Endodermal cell (in vitro differentiated cells): Measurements from ENCODE around the gene REN. TPM values are rescaled to one million over a fixed set of nuclear protein-coding genes. Genes with fewer than 3 reads are reported as not detected.

Experiments used
- DNase-seq: peaks from one replicate; pipeline ENCODE4 v3.0.0-alpha.2; 2017
- H3K27ac ChIP-seq: 2 replicates; pipeline ENCODE4 v1.5.1; 2013; ENCODE audit warnings: mild to moderate bottlenecking, low read depth, low read length, moderate library complexity
- H3K27me3 ChIP-seq: 2 replicates; pipeline ENCODE4 v1.6.1; 2013; ENCODE audit warnings: mild to moderate bottlenecking, low read length, moderate library complexity; ENCODE audit not compliant: insufficient read depth, control insufficient read depth, poor library complexity, severe bottlenecking
- H3K36me3 ChIP-seq: 2 replicates; pipeline ENCODE4 v1.7.0; 2013; ENCODE audit warnings: mild to moderate bottlenecking, low read length, moderate library complexity; ENCODE audit not compliant: control insufficient read depth, insufficient read depth
- H3K4me1 ChIP-seq: one replicate; pipeline ENCODE4 v1.7.0; 2013; ENCODE audit warnings: low read length; ENCODE audit not compliant: control insufficient read depth, insufficient read depth
- H3K4me3 ChIP-seq: 2 replicates; pipeline ENCODE4 v1.5.1; 2013; ENCODE audit warnings: mild to moderate bottlenecking, low read length, moderate library complexity
- H3K9ac ChIP-seq: 2 replicates; pipeline ENCODE4 v1.6.1; 2013; ENCODE audit warnings: mild to moderate bottlenecking, low read length, moderate library complexity; ENCODE audit not compliant: poor library complexity, severe bottlenecking; ENCODE audit errors: extremely low read depth
- H3K9me3 ChIP-seq: 2 replicates; pipeline ENCODE4 v1.6.1; 2013; ENCODE audit warnings: mild to moderate bottlenecking, low read length, moderate library complexity; ENCODE audit not compliant: control insufficient read depth
- H3K27ac Mint-ChIP-seq: 2 replicates; pipeline ENCODE4 v1.8.0; 2020; ENCODE audit warnings: mixed read lengths
- H3K27me3 Mint-ChIP-seq: 2 replicates; pipeline ENCODE4 v1.8.0; 2021; ENCODE audit warnings: mild to moderate bottlenecking, mixed read lengths; ENCODE audit not compliant: insufficient read depth
- H3K36me3 Mint-ChIP-seq: 2 replicates; pipeline ENCODE4 v1.8.0; 2020; ENCODE audit warnings: low read depth, mixed read lengths
- H3K4me1 Mint-ChIP-seq: 2 replicates; pipeline ENCODE4 v1.8.0; 2020; ENCODE audit warnings: mixed read lengths
- H3K4me3 Mint-ChIP-seq: 2 replicates; pipeline ENCODE4 v1.8.0; 2020; ENCODE audit warnings: mild to moderate bottlenecking, moderate library complexity, mixed read lengths
- H3K9me3 Mint-ChIP-seq: 2 replicates; pipeline ENCODE4 v1.8.0; 2020; ENCODE audit warnings: mild to moderate bottlenecking, mixed read lengths
- WGBS, 2 experiments: methylation state at CpG; one replicate each; pipeline versions ENCODE4 v1.1.5 to v1.1.7; 2013; ENCODE audit warnings: missing lambda C conversion rate in 2 of 2, mixed read lengths in 1 of 2; ENCODE audit not compliant: insufficient coverage in 1 of 2, insufficient read length in 1 of 2; 5-methylcytosine and 5-hydroxymethylcytosine counted together
- total RNA-seq, 2 donors: library from RNA; stranded (reverse); fragmentation: NEBNext Ultra II Directional in 1 of 2; extraction: Animal tissue kit (Norgen Biotek cat#: 25700) in 1 of 2; gene quantifications; 2 replicates in 1 of 2; 3 replicates in 1 of 2; pipeline ENCODE4 v1.2.1, GENCODE V29; 2021
- TF ChIP-seq, protein P1 (sequence below): fragments of 200-600 bp; sonication (generic); conservative IDR thresholded peaks from 2 replicates; pipeline ENCODE4 v1.5.0; 2021; ENCODE audit warnings: antibody characterized with exemption, mild to moderate bottlenecking

Gene REN
- total RNA-seq, 2 donors from 2014 or later = not detected

DNA sequence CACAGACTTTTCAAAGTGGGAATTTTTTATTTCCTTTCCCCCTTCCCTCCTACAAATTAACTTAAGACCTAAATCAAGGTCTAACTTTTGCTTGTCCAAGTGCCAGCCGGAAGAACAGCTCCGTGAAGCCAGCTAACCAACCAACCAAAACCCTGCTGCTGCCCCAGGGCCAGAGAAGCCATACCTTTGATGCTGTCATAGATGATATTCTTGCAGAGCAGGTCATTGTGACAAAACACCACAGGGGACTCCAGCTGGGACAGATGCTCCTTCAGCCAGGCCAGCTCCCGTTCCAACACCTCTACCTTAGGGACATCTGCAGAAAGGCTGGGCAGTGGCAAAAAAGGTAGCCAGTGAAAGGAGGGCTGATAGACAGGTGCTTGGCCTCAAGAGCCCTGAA, 25.0 kb downstream of the REN start:
- no peak overlapping the region for H3K27ac Mint-ChIP-seq
- Histone ChIP-seq H3K36me3 (no peaks in the 10 kb centered on the region), H3K27me3 (peaks cover 14% of the 10 kb centered on the region), H3K9me3 (no peaks in the 10 kb centered on the region), H3K27ac (no peak overlapping the region), H3K4me3 (no peak overlapping the region), H3K4me1 (no peaks in the 10 kb centered on the region), H3K9ac (no peak overlapping the region)
- no peaks in the 10 kb centered on the region for H3K9me3 Mint-ChIP-seq
- no peaks in the 10 kb centered on the region for H3K27me3 Mint-ChIP-seq
- H3K4me3 Mint-ChIP-seq = no peak overlapping the region
- WGBS, 2 experiments = 87 to 95% methylated on average over 2 to 3 of the region's 3 CpGs
- DNase-seq = no peak
- peaks cover 5% of the 10 kb centered on the region for H3K36me3 Mint-ChIP-seq
- peaks cover 3% of the 10 kb centered on the region for H3K4me1 Mint-ChIP-seq
- TF ChIP-seq, protein P1, sequence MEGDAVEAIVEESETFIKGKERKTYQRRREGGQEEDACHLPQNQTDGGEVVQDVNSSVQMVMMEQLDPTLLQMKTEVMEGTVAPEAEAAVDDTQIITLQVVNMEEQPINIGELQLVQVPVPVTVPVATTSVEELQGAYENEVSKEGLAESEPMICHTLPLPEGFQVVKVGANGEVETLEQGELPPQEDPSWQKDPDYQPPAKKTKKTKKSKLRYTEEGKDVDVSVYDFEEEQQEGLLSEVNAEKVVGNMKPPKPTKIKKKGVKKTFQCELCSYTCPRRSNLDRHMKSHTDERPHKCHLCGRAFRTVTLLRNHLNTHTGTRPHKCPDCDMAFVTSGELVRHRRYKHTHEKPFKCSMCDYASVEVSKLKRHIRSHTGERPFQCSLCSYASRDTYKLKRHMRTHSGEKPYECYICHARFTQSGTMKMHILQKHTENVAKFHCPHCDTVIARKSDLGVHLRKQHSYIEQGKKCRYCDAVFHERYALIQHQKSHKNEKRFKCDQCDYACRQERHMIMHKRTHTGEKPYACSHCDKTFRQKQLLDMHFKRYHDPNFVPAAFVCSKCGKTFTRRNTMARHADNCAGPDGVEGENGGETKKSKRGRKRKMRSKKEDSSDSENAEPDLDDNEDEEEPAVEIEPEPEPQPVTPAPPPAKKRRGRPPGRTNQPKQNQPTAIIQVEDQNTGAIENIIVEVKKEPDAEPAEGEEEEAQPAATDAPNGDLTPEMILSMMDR = no peak

DNA sequence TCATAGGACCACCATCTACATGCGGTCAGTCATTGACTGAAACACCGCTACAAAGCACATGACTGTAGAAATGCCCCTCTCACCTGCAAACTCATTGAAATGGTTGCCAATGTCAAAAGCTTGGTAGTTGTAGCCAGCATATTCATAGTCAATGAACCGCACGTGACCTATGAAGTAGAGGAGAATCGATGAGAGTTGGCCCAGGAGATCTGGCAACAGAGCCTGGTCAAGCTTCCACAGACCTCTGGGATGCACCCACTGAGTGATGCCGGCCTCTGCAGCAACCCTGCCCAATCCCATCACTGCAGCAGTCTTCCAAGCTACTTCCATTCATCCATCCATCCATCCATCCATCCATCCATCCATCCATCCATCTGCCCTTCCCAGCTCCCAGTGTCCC, 26.2 kb downstream of the REN start:
- peaks cover 12% of the 10 kb centered on the region for H3K27me3 ChIP-seq
- no peak overlapping the region for H3K4me3 ChIP-seq
- no peaks in the 10 kb centered on the region for H3K27me3 Mint-ChIP-seq
- H3K9me3 Mint-ChIP-seq = no peaks in the 10 kb centered on the region
- H3K36me3 Mint-ChIP-seq = peaks cover 5% of the 10 kb centered on the region
- TF ChIP-seq, protein P1 = no peak
- WGBS, 2 experiments = 92 to 94% methylated on average over 4 to 6 of the region's 6 CpGs
- H3K4me1 Mint-ChIP-seq = no peaks in the 10 kb centered on the region
- no peaks in the 10 kb centered on the region for H3K36me3 ChIP-seq
- no peak overlapping the region for H3K27ac ChIP-seq
- H3K4me3 Mint-ChIP-seq = no peak overlapping the region
- no peak overlapping the region for H3K27ac Mint-ChIP-seq
- H3K9me3 ChIP-seq = no peaks in the 10 kb centered on the region
- no peak overlapping the region for H3K9ac ChIP-seq
- DNase-seq = no peak
- H3K4me1 ChIP-seq = no peaks in the 10 kb centered on the region

- H3K4me3 Mint-ChIP-seq = no peak overlapping the region
- no peaks in the 10 kb centered on the region for H3K4me1 Mint-ChIP-seq
- H3K9me3 Mint-ChIP-seq = no peaks in the 10 kb centered on the region
- no peak overlapping the region for H3K27ac ChIP-seq
- no peak for DNase-seq
- no peaks in the 10 kb centered on the region for H3K9me3 ChIP-seq
- no peak overlapping the region for H3K9ac ChIP-seq
- H3K4me1 ChIP-seq = no peaks in the 10 kb centered on the region
- no peaks in the 10 kb centered on the region for H3K36me3 ChIP-seq
- no peak overlapping the region for H3K4me3 ChIP-seq
- H3K27me3 ChIP-seq = peaks cover 12% of the 10 kb centered on the region
- 97 to 100% methylated on average over 1 to 2 of the region's 2 CpGs for WGBS, 2 experiments
- H3K27me3 Mint-ChIP-seq = no peaks in the 10 kb centered on the region
- TF ChIP-seq, protein P1 = no peak
- peaks cover 9% of the 10 kb centered on the region for H3K36me3 Mint-ChIP-seq
- no peak overlapping the region for H3K27ac Mint-ChIP-seq
Measured at GRCh38 chr1:204139088-204139487, 27.0 kb downstream of the REN start.
